Omental fat pad (tissue), 4 donors: ENCODE data around the gene PEA15. TPM values are rescaled to one million over a fixed set of nuclear protein-coding genes. Genes with fewer than 3 reads are reported as not detected.
A peak's percentile ranks its signal among the peaks of the same experiment; 100 is the strongest.

ENCODE experiments used
- ATAC-seq: fragments of 150-250 bp; one replicate; pipeline ENCODE4 v1.9.1; 2016; ENCODE audit warnings: mild to moderate bottlenecking, moderate library complexity; ENCODE audit not compliant: low FRiP score
- DNase-seq: peaks from one replicate; pipeline ENCODE4 v3.0.0-alpha.2; 2019; ENCODE audit warnings: low spot score
- total RNA-seq, 4 donors: library from RNA; depleted of rRNA; stranded (reverse); fragments of >200 nt; gene quantifications; one replicate each; pipeline ENCODE4 v1.1.0, GENCODE V29; 2016
- TF ChIP-seq, protein P1 (sequence below), 3 donors: fragments of 450-650 bp; IDR thresholded peaks; one replicate each; pipeline ENCODE4 v1.5.1; 2016 to 2017; ENCODE audit warnings: antibody characterized with exemption in 3 of 3, mild to moderate bottlenecking in 3 of 3, moderate library complexity in 2 of 3

PEA15 gene
- total RNA-seq, 4 donors from 2014 or later: 89.1 to 214 (median 153) TPM

DNA sequence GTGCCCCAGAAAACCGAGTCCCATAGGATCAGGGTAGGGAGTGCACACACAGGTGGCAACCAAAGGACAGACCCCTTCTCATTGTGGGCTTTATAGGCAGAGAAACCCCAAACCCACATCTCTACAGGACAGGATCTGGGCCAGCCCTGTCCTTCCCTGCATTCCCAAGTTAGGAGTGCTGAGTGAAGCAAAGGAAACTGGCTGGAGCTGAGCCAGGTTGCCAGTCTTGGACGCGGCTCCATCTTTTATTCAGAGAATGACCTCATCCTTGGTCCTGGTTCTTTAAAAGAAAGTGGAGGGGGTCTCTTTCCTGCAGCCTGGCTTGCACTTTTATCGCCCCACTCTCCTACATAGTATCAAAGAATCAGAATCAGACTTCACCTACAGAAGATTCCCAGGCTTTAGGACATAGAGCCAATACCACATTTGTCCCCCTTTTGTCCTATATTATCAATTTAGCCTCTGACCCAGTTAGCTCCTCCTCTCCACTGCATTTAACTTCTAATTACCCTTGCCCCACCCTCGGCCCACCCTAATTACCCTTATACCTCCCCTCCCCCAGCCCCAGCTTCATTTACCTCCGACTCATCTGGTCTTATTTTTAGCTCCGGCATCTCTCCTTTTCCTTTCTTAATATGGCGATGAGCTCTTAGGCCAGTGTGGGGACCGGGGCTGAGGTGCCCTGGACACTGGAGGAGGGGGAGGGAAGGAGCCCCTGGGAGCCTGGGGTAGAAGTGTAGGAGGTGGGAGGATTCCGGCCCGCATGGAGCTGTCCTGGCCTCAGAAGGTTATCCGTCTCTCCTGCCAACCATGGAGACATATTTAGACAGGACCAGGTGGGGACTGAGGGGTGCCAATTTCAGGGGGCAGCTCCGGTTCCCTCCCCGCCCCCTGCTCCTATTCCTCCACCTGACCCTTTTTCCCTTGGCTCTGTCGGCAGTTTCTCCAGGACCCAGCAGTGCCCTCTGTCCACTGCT, 15.2 kb upstream of the PEA15 start, which contains the start of gene CASQ1:
Gene CASQ1, plus strand, starts transcription at position 927 of the 977 bp plus-strand sequence. CDS start 177 bp downstream, outside the sequence.
- no peak for ATAC-seq
- TF ChIP-seq, protein P1, sequence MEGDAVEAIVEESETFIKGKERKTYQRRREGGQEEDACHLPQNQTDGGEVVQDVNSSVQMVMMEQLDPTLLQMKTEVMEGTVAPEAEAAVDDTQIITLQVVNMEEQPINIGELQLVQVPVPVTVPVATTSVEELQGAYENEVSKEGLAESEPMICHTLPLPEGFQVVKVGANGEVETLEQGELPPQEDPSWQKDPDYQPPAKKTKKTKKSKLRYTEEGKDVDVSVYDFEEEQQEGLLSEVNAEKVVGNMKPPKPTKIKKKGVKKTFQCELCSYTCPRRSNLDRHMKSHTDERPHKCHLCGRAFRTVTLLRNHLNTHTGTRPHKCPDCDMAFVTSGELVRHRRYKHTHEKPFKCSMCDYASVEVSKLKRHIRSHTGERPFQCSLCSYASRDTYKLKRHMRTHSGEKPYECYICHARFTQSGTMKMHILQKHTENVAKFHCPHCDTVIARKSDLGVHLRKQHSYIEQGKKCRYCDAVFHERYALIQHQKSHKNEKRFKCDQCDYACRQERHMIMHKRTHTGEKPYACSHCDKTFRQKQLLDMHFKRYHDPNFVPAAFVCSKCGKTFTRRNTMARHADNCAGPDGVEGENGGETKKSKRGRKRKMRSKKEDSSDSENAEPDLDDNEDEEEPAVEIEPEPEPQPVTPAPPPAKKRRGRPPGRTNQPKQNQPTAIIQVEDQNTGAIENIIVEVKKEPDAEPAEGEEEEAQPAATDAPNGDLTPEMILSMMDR (IDR thresholded peaks at IDR 0.05): no peak
- no peak for DNase-seq

DNA sequence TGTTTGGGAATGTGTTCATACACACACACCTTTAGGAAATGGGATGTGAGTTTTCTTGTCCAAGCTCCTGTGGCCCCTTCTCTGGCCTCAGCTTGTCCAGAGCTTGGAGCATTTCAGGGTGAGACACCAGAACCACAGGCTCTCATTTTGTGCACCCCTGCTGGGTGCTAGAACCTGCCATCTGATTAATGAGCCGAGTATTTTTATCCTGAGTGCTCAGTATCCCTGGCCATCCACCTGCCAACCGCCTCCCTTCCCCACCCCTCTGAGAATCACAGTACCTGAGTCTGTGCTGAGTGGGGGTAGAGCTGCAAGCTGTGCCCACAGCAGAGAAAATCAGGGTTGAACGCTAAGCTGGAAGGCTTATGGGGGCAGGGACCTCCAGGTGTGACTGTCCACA, 13.4 kb upstream of the PEA15 start:
- DNase-seq: no peak
- TF ChIP-seq, protein P1 (IDR thresholded peaks at IDR 0.05): no peak
- ATAC-seq: no peak

DNA sequence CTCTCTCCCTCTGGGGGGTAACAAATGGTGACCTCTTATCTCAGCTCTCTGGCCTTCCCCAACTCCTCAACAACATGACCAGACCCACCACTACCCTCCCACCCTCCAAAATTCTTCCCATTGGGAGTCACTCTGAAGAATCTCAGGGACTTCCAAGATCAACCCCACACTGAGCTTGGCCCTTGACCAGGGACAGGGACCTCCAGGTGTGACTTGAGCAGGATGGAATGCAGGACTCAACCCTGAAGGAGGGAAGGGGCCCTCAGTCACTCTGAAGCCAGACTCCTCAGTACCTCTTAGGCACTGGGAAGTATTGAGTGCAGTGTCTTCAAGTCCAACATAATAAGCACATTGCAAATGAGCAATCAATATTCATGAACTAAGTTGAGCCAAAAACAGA, 12.9 kb upstream of the PEA15 start:
- TF ChIP-seq, protein P1 (IDR thresholded peaks at IDR 0.05): no peak
- ATAC-seq (no peak), DNase-seq (no peak)

DNA sequence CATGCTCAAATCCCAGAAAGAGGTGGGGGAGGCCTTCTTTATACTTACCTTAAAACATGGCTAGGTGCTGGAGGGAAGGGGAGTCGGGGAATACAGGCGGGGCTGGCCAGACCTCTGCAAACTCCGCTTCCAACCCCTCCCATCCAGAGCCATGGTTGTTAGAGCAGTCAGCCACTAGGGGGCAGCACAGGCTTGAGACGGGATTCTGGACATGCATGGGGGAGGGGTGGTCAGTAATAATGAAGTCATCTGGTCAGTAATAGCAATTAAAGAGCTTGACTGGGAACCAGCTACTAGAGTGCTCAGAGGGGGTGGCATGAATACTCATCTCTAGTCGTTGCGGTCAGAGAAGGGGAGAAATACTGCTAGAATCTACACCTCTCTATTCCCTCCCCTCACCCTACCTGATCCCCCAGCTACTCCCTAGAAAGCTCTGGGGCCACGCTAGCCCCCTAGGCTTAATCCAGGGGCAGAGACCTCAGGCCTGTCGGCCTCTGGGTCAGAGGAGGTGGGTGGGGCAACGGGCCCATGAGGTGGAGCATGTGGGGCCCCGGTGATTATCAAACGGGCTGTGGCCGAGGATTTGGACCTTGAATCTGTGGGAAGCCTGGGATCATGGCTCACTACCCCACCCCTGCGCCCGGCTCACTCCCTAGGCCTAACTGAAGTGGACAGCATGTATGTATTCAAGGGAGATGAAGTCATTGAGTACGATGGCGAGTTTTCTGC, 11.9 kb upstream of the PEA15 start:
- peak; percentile 94 for DNase-seq
- peak; percentile 87 for ATAC-seq
- TF ChIP-seq, protein P1 (IDR thresholded peaks at IDR 0.05): peak in 2 of 3 donors; percentile 72 to 89

DNA sequence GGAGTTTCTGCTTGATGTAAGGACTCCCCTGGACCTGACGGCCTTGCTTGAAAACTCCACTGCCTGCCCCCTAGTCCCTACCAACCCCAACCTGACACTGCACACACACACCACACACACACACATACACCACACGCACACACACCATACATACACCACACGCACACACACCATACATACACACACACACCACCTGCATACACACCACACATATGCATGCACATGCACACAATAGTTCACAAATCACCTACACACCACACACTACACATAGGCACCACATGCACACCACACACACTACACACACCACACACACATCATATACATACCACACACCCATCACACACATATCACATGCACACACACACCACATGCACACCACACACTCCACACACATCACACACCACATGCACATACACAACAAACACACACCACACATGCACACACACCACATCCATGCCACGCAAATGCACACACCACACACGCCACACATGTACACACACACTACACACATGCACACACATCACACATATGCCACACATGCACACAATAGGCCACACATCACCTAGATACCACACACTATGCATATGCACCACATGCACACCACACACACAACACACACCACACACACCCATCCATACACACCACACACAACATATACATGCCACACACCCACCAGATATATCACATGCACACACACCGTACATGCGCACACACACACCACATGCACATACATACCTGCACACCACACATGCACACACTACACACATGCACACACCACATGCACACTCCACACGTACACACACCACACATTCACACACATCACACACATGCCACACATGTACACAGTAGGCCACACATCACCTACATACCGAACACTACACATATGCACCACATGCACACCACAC, 11.1 kb upstream of the PEA15 start:
- TF ChIP-seq, protein P1 (IDR thresholded peaks at IDR 0.05): no peak
- no peak for ATAC-seq

DNA sequence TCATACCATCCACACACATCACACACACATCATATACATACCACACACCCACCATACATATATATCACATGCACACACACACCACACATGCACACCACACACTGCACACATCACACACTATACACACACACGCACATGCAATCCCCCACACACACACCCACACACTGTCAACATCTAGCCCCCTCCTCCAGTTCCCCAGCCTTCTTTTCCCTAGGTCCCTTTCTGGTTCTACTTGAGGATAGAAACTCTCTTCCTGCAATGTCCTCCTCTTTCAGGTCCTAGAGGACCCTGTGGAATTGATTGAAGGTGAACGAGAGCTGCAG, 10.5 kb upstream of the PEA15 start:
- no peak for ATAC-seq
- no peak for DNase-seq
- TF ChIP-seq, protein P1 (IDR thresholded peaks at IDR 0.05): no peak

More for the DNA sequence above, 11.1 kb upstream of the PEA15 start:
- DNase-seq: no peak
